Adrenal gland (tissue), 12 donors: ENCODE results near the gene TERB2. TPM values are rescaled to one million over a fixed set of nuclear protein-coding genes. Genes with fewer than 3 reads are reported as not detected.
"Not testable (repeated sequence)": the region's sequence is repeated elsewhere in the genome, so short reads cannot be mapped to it uniquely, and the experiment has no call there.

Source experiments
- DNase-seq, 7 donors: peaks; one replicate each; pipeline ENCODE4 v3.0.0-alpha.2; 2019 to 2020
- H3K27ac ChIP-seq, 5 donors: fragments of 200-600 bp; sonication (generic) in 4 of 5; 1 replicate in 3 of 5; 2 replicates in 2 of 5; pipeline versions ENCODE4 v1.5.1 to v1.8.0; 2016 to 2020; ENCODE audit warnings: mild to moderate bottlenecking in 1 of 5
- H3K27me3 ChIP-seq: fragments of 200-600 bp; 2 replicates; pipeline ENCODE4 v1.8.0; 2021
- H3K36me3 ChIP-seq, 2 donors: fragments of 200-600 bp; replicated peaks in 1 of 2; 1 replicate in 1 of 2; 2 replicates in 1 of 2; pipeline versions ENCODE4 v1.5.1 to v1.8.0; 2018 to 2022
- H3K4me1 ChIP-seq, 2 donors: fragments of 200-600 bp; replicated peaks in 1 of 2; 1 replicate in 1 of 2; 2 replicates in 1 of 2; pipeline versions ENCODE4 v1.5.1 to v1.8.0; 2018 to 2021
- H3K4me3 ChIP-seq, 4 donors: fragments of 200-600 bp; sonication (generic) in 3 of 4; one replicate each; pipeline ENCODE4 v1.5.1; 2016 to 2018
- H3K9me3 ChIP-seq, 3 donors: fragments of 200-600 bp; sonication (generic) in 1 of 3; replicated peaks in 1 of 3; 1 replicate in 2 of 3; 2 replicates in 1 of 3; pipeline versions ENCODE4 v1.5.1 to v1.8.0; 2016 to 2021
- WGBS, 4 donors: extraction: QIAGEN DNeasy Blood & Tissue Kit in 2 of 4; methylation state at CpG; one replicate each; pipeline versions ENCODE4 v1.1.5 to v1.1.7; 2013 to 2017; 5-methylcytosine and 5-hydroxymethylcytosine counted together
- intact Hi-C, 2 donors: fragments of 100-400 bp; cut with DNase I; formaldehyde crosslinking; loops; one replicate each; pipeline versions ENCODE4 v1.14.1 to v1.15.0; 2022 to 2023
- polyA plus RNA-seq, 3 donors: library from polyadenylated mRNA; stranded (reverse); fragments of 200-250 nt in 2 of 3; fragments of 350-450 nt in 1 of 3; fragmentation: Illumina TruSeq in 1 of 3; extraction: RNeasy Lipid Tissue Mini Kit (QIAGEN cat#74804) in 1 of 3; gene quantifications; one replicate each; pipeline ENCODE4 v1.2.3, GENCODE V29; 2013 to 2014
- total RNA-seq, 9 donors: library from RNA; depleted of rRNA in 4 of 9; stranded (reverse); fragments of >200 nt in 4 of 9; fragments of 120-200 nt in 1 of 9; fragmentation: NEBNext Ultra II Directional in 1 of 9; extraction: Animal tissue kit (Norgen Biotek cat#: 25700) in 1 of 9; gene quantifications; one replicate each; pipeline versions ENCODE4 v1.1.0 to v1.2.4, GENCODE V29; 2013 to 2023
- donor health status: healthy with polysubstance abuse.
- donor health status: Bipolar disorder and iron deficiency.
- donor health status: DM: yes; HTN: yes; CAD: no.
- donor health status: DM: no; HTN: no; CAD: no.
- donor health status: DM: no; HTN: no; CAD: no.
- donor health status: DM: yes; HTN: yes; CAD: no.

The TERB2 gene
- total and polyA plus RNA-seq, 12 donors = not detected

DNA sequence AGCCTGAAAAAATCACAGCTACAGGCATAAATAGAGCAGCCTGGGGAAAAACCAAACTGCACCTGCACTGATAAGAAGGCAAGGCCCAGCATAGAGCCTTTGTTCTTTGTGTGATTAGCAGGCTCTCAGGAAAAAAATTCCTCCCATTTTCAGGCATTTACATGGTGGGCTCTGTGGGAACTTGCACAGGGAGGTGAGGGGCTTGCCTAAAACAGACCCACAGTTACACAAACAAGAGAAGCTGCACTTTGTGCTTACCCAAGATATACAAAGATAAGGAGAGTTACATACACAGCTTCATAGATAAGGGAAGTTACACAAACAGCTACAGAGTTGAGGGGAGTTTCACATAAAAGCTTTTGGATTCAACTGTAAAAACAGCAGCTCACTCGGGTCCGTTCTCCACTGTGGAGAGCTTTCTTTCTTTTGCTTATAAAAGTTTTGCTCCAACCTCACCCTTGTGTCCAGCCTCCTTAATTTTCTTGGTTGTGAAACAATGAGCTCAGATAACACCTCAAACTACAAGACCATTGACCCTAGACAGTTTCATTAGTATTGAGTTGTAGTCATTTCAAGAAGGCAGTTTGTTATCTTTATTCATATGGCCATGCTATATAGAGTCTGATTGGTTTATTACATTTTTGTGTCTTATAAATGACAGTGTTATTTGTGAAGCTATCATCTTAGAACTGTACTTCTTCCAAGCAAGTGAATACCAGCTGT, 23.3 kb downstream of the TERB2 start:
- WGBS, 4 donors = 52 to 73% (median 68%) methylated on average over 1 to 2 of the region's 2 CpGs
- H3K27ac ChIP-seq, H3K27me3 ChIP-seq, DNase-seq, H3K4me1 ChIP-seq, H3K4me3 ChIP-seq, H3K9me3 ChIP-seq, H3K36me3 ChIP-seq: not testable (repeated sequence)
- intact Hi-C loops = loop anchor here in 1 of 2 donors (10.0 kb wide), 1 partner anchor 135 kb away; the partner anchor contains the start of genes DUOX2 and DUOXA2

DNA sequence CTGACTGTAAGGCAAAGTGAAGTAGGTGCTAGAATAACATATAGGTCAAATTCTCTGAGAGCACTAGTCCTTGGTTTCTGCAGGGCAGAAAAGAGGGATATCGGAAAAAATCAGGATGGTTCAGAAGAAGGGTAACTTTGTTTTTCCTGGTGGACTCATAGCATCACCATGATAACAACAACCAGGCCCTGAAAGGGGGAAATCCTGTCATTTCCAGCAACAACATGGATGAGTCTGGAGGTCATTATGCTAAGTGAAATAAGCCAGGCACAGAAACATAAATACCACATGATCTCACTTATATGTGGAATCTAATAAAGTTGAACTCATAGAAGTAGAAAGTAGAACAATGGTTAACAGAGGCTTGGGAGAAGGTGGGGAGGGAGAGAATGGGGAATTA, 27.7 kb downstream of the TERB2 start:
- H3K4me1 ChIP-seq, intact Hi-C loops, H3K4me3 ChIP-seq, H3K27ac ChIP-seq, H3K9me3 ChIP-seq, H3K36me3 ChIP-seq, DNase-seq, H3K27me3 ChIP-seq: not testable (repeated sequence)
- WGBS, 4 donors = 73 to 87% (median 81%) methylated on average over 1 of the region's 1 CpG

GRCh38 chr15:44986346-44987055, 30.0 kb downstream of the TERB2 start:
- WGBS, 4 donors = 73 to 83% (median 76%) methylated on average over 4 of the region's 4 CpGs
- H3K9me3 ChIP-seq, H3K4me3 ChIP-seq, H3K27me3 ChIP-seq, H3K4me1 ChIP-seq, H3K36me3 ChIP-seq, H3K27ac ChIP-seq, intact Hi-C loops: not testable (repeated sequence)
- DNase-seq = peak in 2 of 7 donors; percentile 9 to 19

GRCh38 chr15:44987711-44988110, 31.2 kb downstream of the TERB2 start:
- DNase-seq, H3K27me3 ChIP-seq, H3K36me3 ChIP-seq, H3K4me3 ChIP-seq, H3K27ac ChIP-seq, intact Hi-C loops, H3K4me1 ChIP-seq, H3K9me3 ChIP-seq: not testable (repeated sequence)
- 91 to 100% methylated on average over 1 of the region's 1 CpG; no CpG with 5 or more reads in 2 of the 4 donors for WGBS, 4 donors

GRCh38 chr15:44988184-44988869, 31.8 kb downstream of the TERB2 start:
- H3K4me1 ChIP-seq = not testable (repeated sequence)

GRCh38 chr15:44988870-44989219, 32.4 kb downstream of the TERB2 start:
- 77 to 95% (median 92%) methylated on average over 2 to 4 of the region's 5 CpGs for WGBS, 4 donors
- H3K27me3 ChIP-seq, intact Hi-C loops, DNase-seq, H3K9me3 ChIP-seq, H3K4me3 ChIP-seq, H3K4me1 ChIP-seq, H3K36me3 ChIP-seq, H3K27ac ChIP-seq: not testable (repeated sequence)

More at GRCh38 chr15:44988184-44988869, 31.8 kb downstream of the TERB2 start:
- H3K4me3 ChIP-seq, intact Hi-C loops, H3K27me3 ChIP-seq, H3K36me3 ChIP-seq, H3K9me3 ChIP-seq, DNase-seq, H3K27ac ChIP-seq: not testable (repeated sequence)
- WGBS, 4 donors = 82 to 89% (median 87%) methylated on average over 1 to 2 of the region's 3 CpGs

DNA sequence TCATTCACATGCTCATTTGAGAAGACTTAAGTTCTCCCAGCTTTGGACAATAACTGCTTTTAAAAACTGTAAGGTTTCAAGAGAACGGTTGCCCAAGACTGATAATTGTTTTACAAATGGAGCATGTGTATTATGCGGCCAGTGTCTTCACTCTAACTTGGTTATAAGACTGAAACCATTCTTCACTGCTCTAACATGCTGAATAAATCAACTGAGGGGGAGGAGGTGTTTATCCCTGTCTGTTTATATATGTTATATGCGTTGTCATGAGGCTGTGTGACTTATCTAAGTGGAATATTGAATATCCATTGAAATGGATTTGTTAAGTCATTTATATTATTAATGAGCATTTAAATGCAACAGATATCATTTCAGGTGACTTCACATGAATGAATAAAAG, 41.1 kb downstream of the TERB2 start:
- WGBS, 4 donors = 68 to 84% (median 79%) methylated on average over 3 of the region's 3 CpGs
- intact Hi-C loops, DNase-seq, H3K27me3 ChIP-seq, H3K36me3 ChIP-seq, H3K27ac ChIP-seq, H3K9me3 ChIP-seq, H3K4me3 ChIP-seq, H3K4me1 ChIP-seq: not testable (repeated sequence)
